HG03025 (cell line): ENCODE measurements around the gene CD79B.

ENCODE experiments used
- ATAC-seq: cut with Tn5 transposase; IDR thresholded peaks from one replicate; pipeline ENCODE4 v1.9.1; 2021; ENCODE audit warnings: mild to moderate bottlenecking, moderate library complexity; ENCODE audit not compliant: unreplicated experiment, low FRiP score

The CD79B gene

GRCh38 chr17:63954402-63955063 lies 22.4 kb upstream of the CD79B start:
- no peak for ATAC-seq

- no peak for ATAC-seq
Observed at GRCh38 chr17:63950940-63951907, 19.1 kb upstream of the CD79B start.

- ATAC-seq, result no peak
Observed at GRCh38 chr17:63949576-63950250, 17.6 kb upstream of the CD79B start.

- no peak for ATAC-seq
Observed at GRCh38 chr17:63948521-63948920, 16.4 kb upstream of the CD79B start.

- ATAC-seq, result no peak
Observed at GRCh38 chr17:63947711-63948330, 15.7 kb upstream of the CD79B start.

GRCh38 chr17:63946440-63947363 lies 14.6 kb upstream of the CD79B start:
- ATAC-seq, result no peak

GRCh38 chr17:63945784-63946439 lies 13.8 kb upstream of the CD79B start:
- ATAC-seq, result no peak

GRCh38 chr17:63944736-63945499 lies 12.8 kb upstream of the CD79B start:
- ATAC-seq, result no peak

GRCh38 chr17:63943745-63944144 lies 11.6 kb upstream of the CD79B start:
- no peak for ATAC-seq

- ATAC-seq, result no peak
Observed at GRCh38 chr17:63942309-63942985, 10.3 kb upstream of the CD79B start.

- no peak for ATAC-seq
Observed at GRCh38 chr17:63941751-63942150, 9.6 kb upstream of the CD79B start.

GRCh38 chr17:63941162-63941561 lies 9.0 kb upstream of the CD79B start:
- no peak for ATAC-seq

GRCh38 chr17:63940584-63940983 lies 8.5 kb upstream of the CD79B start:
- no peak for ATAC-seq

- no peak for ATAC-seq
Observed at GRCh38 chr17:63939884-63940283, 7.8 kb upstream of the CD79B start.

- no peak for ATAC-seq
Observed at GRCh38 chr17:63939401-63939800, 7.3 kb upstream of the CD79B start.

- no peak for ATAC-seq
Observed at GRCh38 chr17:63937920-63938319, 5.8 kb upstream of the CD79B start.

- no peak for ATAC-seq
Observed at GRCh38 chr17:63937319-63937718, 5.2 kb upstream of the CD79B start.
